GM19238 (cell line): ENCODE measurements around the gene IL15.
"Not testable (repeated sequence)": the region's sequence is repeated elsewhere in the genome, so short reads cannot be mapped to it uniquely, and the experiment has no call there.

Source experiments
- DNase-seq: peaks from one replicate; pipeline ENCODE4 v3.0.0; 2011; ENCODE audit warnings: low spot score; ENCODE audit not compliant: insufficient read length

The IL15 gene

DNA sequence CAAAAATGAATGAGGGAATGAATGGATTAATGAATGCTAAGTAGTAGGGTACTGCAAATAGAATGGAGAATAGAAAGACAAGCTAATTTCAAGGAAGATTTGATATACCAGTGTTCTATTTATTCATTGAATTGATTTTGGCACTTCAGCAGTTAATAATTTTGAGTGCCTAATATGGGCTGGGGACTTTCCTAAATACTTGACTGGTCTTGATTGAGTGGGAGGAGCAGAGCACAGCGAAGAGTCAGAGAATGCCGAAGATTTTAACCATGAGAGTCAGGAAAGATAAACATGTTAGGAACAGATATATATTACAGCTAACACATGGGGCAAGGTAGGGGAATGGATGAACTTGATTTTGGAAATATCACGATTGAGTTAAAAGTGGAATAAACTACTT is 10.6 kb downstream of the IL15 start:
- DNase-seq, result no peak

DNA sequence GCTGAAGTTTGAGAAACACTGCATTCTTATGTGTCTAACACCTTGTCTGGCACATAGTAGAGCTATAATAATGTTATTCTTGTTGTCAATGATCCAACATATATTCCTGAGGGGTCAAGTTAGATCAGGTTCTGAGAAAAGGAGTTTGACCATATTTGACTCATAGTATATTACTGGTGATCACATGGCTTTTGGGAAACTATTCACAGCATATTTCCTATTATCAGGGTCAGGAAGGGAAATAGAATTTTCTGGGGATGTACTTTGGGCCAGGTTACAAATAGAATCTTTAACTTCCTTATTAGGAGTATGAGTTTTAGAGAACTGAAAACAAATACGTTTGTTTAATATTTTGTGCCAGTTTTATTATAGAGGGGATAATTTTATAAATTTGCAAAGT is 11.6 kb downstream of the IL15 start:
- DNase-seq, result no peak

DNA sequence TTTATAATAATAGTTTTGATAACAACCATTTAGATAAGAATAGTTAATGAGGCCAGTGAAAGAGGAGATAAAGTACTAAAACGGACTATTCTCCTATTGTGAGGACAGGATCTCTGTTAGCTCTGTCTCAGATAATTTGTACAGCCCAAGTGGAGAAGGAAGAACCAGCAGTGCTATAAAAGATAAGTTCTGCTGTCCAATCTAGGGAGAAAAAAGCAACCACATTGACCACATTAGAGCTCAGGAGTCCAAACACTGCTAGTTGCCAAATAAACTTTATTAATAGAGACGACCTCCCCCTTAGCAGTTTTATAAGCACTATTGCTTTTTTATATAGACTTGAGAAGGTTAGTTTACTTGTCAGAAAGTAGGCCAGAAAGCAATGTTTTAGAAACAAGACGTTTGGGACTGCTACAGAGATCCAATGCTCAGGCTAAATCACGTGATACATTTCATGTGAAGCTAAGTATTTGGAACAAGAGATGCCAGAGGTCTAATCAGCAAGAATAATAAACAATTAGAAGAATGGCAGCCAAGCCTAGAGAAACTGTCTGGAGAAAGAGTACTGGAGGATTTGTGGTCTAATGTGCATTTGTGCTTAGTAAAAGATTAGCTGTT is 15.9 kb downstream of the IL15 start:
- DNase-seq, result no peak

DNA sequence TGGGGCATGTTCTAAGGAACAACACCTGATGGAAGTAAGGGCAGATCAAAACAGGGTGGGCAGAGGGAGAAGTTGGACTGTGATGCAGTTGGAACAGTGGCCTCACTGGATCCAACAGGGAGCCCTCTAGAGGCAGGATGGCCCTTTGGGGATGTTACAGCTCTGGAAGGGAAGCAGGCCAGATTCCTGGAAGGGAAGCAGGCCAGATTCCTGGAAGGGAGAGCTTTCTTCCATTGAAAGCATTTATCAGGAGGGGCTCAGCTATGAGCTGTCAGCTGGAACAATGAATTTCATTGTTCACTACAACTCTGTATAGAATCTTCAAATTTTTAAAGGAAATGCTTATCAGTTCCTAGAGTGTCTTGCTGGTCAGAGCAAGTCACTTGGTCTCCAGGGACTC is 17.7 kb downstream of the IL15 start:
- no peak for DNase-seq

DNA sequence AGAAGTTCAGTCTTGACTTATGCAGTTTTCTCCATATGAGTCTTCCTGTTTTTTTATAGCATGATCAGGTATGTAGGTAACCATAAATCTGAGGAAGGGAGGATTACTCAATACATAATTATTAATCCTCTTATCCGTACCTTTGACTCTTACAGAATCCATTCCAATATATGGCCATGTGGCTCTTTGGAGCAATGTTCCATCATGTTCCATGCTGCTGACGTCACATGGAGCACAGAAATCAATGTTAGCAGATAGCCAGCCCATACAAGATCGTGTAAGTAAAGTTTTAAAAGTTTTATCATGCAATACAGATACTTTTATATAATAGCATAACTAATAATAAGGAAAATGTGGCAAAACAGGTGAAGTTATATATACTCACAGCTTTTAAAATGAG is 19.6 kb downstream of the IL15 start:
- no peak for DNase-seq

DNA sequence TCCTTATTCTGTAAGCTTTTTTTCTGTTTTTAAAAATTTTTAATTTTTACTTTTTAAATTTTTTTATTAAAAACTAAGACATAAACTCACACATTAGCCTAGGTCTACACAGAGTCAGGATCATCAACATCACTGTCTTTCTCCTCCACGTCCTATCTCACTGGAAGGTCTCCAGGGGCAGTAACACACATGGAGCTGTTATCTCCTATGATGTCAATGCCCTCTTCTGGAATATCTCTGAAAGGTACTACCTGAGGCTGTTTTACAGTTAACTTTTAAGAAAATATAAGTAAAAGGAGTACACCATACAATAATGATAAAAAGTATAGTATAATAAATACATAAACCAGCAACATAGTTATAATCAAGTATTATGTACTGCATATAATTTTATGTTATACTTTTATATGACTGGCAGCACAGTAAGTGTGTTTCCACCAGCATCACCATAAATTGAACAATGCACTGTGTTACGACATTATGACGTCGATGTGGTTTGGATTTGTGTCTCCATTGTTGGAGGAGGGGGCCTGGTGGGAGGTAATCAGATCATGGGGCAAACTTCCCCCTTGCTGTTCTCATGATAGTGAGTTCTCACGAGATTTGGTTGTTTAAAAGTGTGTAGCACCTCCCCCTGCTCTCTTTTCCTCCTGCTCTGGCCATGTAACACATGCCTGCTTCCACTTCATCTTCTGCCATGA is 21.3 kb downstream of the IL15 start:
- no peak for DNase-seq

DNA sequence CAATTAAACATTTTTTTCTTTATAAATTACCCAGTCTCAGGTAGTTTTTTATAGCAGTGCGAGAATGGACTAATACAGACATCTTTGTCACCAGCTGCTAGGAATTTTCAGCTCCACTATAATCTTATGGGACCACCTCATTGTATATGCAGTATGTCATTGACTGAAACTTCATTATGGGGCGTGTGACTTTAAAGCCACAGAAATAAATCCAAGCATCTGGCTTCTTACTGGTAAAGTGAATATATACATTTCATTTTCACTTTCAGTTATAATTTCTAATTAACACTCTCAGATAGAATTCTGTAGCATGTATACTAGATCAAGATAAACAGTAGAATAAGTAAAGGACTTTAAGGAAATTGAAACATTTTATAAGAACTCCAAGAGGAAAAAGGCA is 21.9 kb downstream of the IL15 start:
- DNase-seq, result no peak

DNA sequence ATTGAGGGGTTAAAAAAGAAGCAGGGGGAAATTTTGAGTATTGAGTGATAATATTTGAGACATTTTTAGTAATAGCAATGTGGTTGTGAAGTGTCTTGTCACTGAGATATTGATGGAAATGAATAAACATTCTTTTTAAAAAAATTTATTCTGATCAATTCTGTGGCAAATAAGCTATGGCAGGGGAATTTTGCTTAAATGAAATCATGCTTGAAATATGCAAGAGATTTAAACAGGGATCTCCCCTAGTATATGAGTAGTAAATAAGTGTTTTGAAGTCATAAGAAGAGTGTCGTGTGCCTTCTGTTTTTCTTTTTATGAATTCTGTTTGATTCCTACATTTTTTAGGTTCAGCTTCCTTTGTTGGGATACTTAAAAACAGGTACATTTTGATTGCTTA is 23.2 kb downstream of the IL15 start:
- DNase-seq, result no peak

DNA sequence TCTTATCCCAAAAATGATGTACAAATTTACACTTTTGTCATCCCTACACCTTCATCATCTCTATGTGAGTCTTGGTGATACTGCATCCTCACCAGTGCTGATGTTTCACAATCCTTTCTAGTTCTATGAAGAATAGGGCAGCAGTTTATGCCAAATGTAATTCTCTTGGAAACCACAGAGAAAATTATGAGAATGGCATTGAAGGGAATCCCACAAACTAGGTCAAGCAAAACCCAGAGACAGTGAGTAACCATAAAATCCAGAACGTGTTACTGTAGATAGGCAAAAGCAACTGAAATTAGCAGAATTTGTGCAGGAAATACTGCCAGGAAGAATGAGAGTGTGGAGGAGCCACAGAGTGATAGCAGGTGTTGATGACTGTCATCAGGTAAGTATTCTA is 24.5 kb downstream of the IL15 start:
- no peak for DNase-seq

DNA sequence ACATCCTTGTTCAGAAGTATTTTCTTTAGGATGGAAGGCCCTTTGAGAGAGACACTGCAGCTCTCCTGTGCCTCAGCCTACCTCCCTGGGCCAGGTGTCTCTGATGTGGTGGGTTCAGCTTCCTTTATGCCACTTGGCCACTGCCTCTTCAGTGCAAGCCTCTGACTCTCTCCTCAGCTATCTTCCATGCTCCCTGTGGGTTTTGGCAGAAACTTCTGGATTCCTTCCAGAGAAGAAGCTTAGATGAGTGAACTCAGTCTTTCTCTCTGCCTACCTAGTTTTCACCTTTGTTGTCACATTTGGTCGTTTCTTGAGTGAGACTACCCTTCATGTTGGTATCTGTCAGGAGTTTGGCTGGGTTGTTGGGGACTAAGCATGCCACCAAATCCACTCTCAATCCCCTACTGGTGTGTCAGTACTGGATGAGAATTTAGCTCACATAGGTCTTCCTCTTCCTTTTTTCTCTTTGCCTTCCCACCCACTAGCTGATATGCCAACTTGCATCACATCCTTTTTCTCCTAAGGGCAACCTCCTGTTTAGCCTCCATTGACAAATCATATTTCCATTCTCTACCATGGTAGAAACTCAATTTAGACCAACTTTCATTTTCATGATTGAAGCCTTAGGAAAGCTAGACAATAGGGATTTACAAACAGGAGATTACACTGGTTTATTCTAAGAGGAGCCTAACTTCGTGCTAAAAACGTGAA is 32.0 kb downstream of the IL15 start:
- DNase-seq, result no peak

DNA sequence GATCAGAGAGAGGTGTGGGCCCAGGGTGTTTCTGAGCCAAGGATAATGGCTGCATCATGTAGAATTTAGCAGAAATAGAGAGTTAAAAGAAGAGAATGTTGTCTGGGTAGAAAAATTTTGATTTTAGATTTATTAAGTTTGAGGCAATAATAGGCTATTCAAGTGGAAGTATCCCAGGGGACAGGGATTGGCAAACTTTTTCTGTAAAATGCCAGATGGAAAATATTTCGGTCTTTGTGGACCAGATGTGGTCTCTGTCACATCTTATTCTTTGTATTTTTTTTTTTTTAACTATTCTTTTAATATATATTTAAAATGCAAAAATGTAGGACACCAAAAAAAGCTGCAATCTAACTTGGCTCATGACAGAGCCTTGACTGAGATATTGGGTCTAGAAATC is 33.1 kb downstream of the IL15 start:
- no peak for DNase-seq

DNA sequence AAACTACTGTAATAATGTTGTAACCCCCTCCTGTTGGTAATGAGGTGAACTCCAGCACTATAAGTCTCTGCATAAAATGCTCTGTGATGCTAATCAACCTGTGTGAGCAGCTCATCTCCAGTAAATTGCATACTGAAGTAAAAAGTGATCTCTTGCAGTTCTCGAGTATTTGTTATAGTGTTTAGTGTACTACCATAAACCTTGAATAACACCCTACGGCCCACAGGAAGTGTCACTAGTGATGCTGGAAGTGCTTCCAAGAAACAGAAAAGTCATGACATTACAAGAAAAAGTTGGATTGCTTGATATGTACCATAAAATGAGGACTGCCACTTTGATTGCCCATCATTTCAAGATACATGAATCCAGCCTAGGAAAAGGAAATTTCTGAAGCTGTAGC is 39.0 kb downstream of the IL15 start:
- no peak for DNase-seq

DNA sequence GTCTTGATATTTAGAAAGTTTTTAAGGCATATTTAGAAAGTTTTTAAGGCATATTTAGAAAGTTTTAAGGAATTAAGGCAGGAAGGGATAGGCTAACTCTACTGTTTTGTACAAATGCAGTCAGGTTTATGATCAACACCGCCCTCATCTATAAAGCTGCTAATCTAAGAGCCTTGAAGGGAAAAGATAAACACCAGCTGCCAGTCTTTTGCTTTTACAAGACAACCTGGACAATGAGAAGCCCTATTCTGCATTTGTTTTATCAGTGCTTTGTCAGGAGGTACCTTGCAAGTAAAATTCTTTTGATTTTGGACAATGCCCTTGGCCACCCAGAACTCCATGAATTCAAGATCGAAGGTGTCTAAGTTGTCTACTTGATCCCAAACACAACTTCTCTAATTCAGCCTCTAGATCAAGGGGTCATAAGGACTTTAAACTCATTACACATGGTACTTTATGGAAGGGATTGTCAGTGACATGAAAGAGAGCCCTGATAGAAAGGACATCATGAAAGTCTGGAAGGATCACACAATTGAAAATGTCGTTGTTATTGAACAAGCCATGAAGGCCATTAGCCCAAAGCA is 39.8 kb downstream of the IL15 start:
- no peak for DNase-seq

DNA sequence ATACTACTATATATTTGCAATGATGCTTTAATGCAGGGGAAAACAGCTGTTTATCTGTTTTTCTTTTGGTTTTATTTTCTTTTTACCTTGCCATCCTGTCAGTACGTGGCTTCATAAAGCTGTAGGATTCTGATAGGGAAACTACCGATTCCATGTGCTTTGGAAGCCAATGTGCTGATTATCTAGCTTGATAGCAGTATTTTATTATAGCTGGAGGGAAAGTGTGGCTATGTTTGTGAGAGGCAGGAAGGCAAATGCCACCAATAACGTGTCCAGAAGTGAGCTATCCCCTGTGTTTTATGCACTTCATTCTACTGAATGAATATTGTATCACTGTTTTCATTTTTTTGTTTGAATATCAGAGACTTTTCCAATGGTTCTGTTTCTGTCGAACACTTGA is 43.7 kb downstream of the IL15 start:
- DNase-seq, result no peak

DNA sequence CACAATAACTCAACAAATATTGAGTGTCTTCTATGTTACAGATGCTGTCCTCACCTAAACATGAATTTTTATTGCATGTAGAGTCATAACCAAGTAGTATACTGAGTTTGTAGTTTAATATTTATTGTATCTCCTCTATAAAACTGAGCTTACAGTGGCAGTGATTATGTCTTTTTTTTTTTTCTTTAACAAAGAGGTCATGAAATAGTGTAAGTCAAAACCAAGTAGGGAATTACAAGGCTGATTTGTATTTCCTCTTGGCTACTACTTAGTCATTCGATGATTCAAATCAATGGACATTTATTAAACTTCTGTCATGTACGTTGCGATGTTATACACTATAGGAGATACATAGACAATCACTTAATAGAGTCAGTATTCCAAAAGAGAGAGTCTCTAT is 48.4 kb downstream of the IL15 start:
- DNase-seq, result no peak

DNA sequence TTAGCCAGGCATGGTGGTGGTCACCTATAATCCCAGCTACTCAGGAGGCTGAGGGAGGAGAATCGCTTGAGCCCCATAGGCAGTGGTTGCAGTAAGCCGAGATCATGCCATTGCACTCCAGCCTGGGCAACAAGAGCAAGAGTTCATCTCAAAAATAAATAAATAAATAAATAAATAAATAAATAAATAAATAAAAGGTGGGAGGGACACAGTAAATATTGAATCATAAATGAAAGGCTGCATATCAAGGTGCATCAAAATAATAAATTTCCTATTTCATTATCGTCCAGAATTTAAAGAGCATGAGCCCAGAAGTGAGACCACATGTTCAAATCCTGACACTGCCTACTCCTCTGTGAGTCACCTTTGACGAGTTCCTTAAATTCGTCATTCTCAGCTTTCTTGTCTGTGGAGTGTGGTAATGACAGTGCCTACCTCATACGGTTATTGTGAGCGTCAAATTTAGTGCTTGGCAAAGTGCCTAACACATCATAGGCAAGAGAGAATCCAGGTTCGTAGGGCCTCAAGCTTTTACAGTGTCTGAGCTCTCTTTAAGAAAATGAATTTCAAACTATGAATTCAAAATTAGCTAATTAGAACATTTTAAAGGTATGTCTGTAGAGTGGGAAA is 49.9 kb downstream of the IL15 start:
- DNase-seq, result no peak

DNA sequence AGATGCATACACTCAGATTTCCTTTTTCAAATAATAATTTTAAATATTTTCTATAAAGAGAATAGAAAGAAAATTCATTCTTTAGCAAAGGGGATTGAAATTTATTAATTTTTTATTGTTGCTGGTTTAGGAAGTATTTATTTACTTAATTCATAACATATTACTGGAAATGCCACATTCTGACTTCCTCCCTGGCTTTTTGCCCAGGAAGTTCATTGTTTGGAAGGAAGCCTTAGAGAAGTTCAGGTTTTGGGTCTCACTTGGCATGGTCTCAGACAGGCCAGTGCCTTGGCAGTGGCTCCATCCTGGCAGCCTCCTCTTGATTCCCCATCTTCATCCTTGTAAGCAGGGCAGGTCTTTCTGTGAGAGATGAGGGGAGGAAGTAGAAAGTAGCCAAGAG is 50.5 kb downstream of the IL15 start:
- no peak for DNase-seq

DNA sequence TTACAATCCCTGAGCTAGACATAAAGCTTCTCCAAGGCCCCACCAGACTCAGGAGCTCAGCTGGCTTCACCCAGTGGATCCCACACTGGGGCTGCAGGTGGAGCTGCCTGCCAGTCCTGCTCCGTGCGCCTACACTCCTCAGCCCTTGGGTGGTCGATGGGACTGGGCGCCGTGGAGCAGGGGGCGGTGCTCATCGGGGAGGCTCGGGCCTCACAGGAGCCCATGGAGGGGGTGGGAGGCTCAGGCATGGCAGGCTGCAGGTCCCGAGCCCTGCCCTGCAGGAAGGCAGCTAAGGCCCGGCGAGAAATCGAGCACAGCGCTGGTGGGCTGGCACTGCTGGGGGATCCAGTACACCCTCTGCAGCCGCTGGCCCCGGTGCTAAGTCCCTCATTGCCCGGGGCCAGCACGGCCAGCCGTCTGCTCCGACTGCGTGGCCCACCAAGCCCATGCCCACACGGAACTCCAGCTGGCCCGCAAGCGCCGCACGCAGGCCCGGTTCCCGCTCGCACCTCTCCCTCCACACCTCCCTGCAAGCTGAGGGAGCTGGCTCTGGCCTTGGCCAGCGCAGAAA is 53.4 kb downstream of the IL15 start:
- DNase-seq, result not testable (repeated sequence)

DNA sequence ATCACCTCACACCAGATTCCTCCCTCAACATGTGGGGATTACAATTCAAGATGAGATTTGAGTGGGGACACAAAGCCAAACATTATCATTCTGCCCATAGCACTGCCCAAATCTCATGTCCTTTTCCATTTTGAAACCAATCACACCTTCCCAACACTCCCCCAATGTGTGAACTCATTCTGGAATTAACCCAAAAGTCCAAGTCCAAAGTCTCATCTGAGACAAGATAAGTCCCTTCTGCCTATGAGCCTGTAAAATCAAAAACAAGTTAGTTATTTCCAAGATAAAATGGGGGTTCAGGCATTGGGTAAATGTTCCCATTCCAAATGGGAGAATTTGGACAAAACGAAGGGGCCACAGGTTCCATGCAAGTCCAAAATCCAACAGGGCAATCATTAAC is 54.9 kb downstream of the IL15 start:
- DNase-seq, result not testable (repeated sequence)

DNA sequence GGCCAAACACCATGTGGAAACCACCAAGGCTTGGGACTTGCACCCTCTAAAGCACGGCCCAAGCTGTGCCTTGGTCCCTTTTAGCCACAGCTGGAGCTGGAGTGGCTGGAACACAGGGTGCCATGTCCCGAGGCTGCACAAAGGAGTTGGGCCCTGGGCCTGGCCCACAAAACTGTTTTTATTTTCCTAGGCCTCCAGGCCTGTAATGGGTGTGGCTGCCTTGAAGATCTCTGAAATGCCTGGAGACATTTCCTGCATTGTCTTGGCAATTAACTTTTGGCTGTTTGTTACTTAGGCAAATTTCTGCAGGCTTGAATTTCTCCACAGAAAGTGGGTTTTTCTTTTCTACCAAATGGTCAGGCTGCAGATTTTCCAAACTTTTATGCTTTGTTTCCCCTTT is 55.7 kb downstream of the IL15 start:
- no peak for DNase-seq

DNA sequence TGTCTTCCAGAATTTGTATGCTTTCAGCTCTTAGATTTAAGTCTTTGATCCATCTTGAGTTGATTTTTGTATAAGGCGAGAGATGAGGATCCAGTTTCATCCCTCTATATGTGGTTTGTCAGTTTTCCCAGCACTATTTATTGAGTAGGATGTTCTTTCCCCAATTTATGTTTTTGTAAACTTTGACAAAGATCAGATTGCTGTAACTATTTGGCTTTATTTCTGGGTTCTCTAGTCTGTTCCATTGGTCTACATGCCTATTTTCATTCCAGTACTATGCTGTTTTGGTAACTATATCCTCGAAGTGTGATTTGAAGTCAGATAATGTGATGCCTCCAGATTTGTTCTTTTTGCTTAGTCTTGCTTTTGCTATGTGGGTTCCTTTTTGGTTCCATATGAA is 60.7 kb downstream of the IL15 start:
- DNase-seq, result no peak
